ENCODE measurements around the gene XIRP1. TPM values are rescaled to one million over a fixed set of nuclear protein-coding genes. Genes with fewer than 3 reads are reported as not detected.

Gene XIRP1
- total and polyA plus RNA-seq, 2 of the 13 experiments (the other 11 are each of a cell fraction or from before 2014, with no cell fraction given) = not detected

DNA sequence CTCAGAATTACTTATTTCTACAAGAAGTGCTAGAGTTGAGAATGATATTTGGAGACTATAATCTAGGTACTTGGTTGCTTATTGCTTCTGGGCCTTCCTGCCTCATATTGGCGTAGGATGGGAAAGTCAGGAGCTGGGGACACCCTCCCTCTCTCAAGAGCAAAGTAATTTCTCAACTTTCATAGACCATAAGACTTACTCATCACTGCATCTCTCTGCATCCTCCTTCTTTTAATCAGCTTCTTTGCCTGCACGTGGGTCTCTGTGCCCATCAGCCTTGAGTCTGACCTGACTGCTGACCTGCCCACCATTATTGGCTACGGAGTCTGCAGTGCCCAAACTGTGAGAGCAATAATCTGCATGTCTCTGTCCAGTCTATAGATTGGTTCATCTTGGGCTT, 27.3 kb upstream of the XIRP1 start:
- Histone ChIP-seq H4K20me1 (ENCODE audit: insufficient read depth, low read length) (no peaks in the 10 kb centered on the region), H3K4me3 (replicated peaks in 1 of 3; ENCODE audit: insufficient read depth in 1 of 3, low read depth in 2 of 3, low read length in 3 of 3) (no peak overlapping the region), H3K4me2 (ENCODE audit: low read depth, low read length) (no peak overlapping the region), H3K79me2 (ENCODE audit: insufficient read depth, low read length) (no peaks in the 10 kb centered on the region), H3K4me1 (ENCODE audit: insufficient read depth, low read length) (no peaks in the 10 kb centered on the region), H3K36me3 (replicated peaks in 1 of 2; ENCODE audit: control insufficient read depth in 1 of 2, insufficient read depth in 2 of 2, low read length in 2 of 2) (no peaks in the 10 kb centered on the region), H3K9ac (ENCODE audit: insufficient read depth, low read depth, low read length) (no peak overlapping the region), H3K9me3 (ENCODE audit: low read length) (no peaks in the 10 kb centered on the region), H3K27ac (ENCODE audit: extremely low read length, insufficient read depth, low read length) (no peak overlapping the region), H2AFZ (ENCODE audit: low read length) (no peak overlapping the region), H3K27me3 (ENCODE audit: control insufficient read depth in 1 of 2, insufficient read depth in 2 of 2, low read length in 2 of 2) (no peaks in the 10 kb centered on the region; a peak in 1 of 5 replicates)
- DNase-seq (ENCODE audit: low spot score) (no peak), ATAC-seq (no peak), FAIRE-seq (no peak)
- intact Hi-C loops (cut with micrococcal nuclease; ENCODE audit: unreplicated experiment) = no loop called here
- WGBS (ENCODE audit: low lambda C conversion rate) = 3% methylated on average over 3 of the region's 3 CpGs
- POLR2A ChIA-PET = no interaction called here
- in situ Hi-C loops (cut with HindIII; ENCODE audit: extremely low pct_ligation_motif_present, low pct_unique_long_range_greater_than_20kb) = no loop called here
- CTCF ChIA-PET (ENCODE audit: low intra/inter-chr PET ratio, low total read pairs) = no interaction called here
- no TSS peak for BruUV-seq (replicated peaks)
- TF ChIP-seq ZFP62 (CRISPR knock-in tag; IDR thresholded peaks at IDR 0.05) = no peak
- TF ChIP-seq NPAS2 (CRISPR knock-in tag; IDR thresholded peaks at IDR 0.05; ENCODE audit: borderline replicate concordance) = no peak
- TF ChIP-seq, protein P1, sequence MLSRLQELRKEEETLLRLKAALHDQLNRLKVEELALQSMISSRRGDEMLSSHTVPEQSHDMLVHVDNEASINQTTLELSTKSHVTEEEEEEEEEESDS (CRISPR knock-in tag; IDR thresholded peaks at IDR 0.05; ENCODE audit: borderline replicate concordance) = no peak
- TF ChIP-seq, protein P2, sequence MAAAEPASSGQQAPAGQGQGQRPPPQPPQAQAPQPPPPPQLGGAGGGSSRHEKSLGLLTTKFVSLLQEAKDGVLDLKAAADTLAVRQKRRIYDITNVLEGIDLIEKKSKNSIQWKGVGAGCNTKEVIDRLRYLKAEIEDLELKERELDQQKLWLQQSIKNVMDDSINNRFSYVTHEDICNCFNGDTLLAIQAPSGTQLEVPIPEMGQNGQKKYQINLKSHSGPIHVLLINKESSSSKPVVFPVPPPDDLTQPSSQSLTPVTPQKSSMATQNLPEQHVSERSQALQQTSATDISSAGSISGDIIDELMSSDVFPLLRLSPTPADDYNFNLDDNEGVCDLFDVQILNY (CRISPR knock-in tag; conservative IDR thresholded peaks at IDR 0.05) = no peak
- no peak for TF ChIP-seq ATF7 (IDR thresholded peaks at IDR 0.05)
- no peak for TF ChIP-seq ATF7 (CRISPR knock-in tag; IDR thresholded peaks at IDR 0.05)
- TF ChIP-seq FOXM1 (CRISPR knock-in tag; IDR thresholded peaks at IDR 0.05) = no peak
- TF ChIP-seq HDAC6 (IDR thresholded peaks at IDR 0.05; ENCODE audit: low read depth, low read length) = no peak
- TF ChIP-seq NFIB (CRISPR knock-in tag; IDR thresholded peaks at IDR 0.05; ENCODE audit: borderline replicate concordance) = no peak
- TF ChIP-seq NR2F1 (CRISPR knock-in tag; IDR thresholded peaks at IDR 0.05) = no peak
- TF ChIP-seq, protein P3, sequence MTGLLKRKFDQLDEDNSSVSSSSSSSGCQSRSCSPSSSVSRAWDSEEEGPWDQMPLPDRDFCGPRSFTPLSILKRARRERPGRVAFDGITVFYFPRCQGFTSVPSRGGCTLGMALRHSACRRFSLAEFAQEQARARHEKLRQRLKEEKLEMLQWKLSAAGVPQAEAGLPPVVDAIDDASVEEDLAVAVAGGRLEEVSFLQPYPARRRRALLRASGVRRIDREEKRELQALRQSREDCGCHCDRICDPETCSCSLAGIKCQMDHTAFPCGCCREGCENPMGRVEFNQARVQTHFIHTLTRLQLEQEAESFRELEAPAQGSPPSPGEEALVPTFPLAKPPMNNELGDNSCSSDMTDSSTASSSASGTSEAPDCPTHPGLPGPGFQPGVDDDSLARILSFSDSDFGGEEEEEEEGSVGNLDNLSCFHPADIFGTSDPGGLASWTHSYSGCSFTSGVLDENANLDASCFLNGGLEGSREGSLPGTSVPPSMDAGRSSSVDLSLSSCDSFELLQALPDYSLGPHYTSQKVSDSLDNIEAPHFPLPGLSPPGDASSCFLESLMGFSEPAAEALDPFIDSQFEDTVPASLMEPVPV (CRISPR knock-in tag; IDR thresholded peaks at IDR 0.05) = no peak
- TF ChIP-seq, protein P4, sequence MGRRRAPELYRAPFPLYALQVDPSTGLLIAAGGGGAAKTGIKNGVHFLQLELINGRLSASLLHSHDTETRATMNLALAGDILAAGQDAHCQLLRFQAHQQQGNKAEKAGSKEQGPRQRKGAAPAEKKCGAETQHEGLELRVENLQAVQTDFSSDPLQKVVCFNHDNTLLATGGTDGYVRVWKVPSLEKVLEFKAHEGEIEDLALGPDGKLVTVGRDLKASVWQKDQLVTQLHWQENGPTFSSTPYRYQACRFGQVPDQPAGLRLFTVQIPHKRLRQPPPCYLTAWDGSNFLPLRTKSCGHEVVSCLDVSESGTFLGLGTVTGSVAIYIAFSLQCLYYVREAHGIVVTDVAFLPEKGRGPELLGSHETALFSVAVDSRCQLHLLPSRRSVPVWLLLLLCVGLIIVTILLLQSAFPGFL (CRISPR knock-in tag; IDR thresholded peaks at IDR 0.05) = no peak
- TF ChIP-seq ZSCAN21 (CRISPR knock-in tag; IDR thresholded peaks at IDR 0.05; ENCODE audit: borderline replicate concordance) = no peak
- no peak for TF ChIP-seq SALL1 (CRISPR knock-in tag; IDR thresholded peaks at IDR 0.05)
- TF ChIP-seq, protein P5, sequence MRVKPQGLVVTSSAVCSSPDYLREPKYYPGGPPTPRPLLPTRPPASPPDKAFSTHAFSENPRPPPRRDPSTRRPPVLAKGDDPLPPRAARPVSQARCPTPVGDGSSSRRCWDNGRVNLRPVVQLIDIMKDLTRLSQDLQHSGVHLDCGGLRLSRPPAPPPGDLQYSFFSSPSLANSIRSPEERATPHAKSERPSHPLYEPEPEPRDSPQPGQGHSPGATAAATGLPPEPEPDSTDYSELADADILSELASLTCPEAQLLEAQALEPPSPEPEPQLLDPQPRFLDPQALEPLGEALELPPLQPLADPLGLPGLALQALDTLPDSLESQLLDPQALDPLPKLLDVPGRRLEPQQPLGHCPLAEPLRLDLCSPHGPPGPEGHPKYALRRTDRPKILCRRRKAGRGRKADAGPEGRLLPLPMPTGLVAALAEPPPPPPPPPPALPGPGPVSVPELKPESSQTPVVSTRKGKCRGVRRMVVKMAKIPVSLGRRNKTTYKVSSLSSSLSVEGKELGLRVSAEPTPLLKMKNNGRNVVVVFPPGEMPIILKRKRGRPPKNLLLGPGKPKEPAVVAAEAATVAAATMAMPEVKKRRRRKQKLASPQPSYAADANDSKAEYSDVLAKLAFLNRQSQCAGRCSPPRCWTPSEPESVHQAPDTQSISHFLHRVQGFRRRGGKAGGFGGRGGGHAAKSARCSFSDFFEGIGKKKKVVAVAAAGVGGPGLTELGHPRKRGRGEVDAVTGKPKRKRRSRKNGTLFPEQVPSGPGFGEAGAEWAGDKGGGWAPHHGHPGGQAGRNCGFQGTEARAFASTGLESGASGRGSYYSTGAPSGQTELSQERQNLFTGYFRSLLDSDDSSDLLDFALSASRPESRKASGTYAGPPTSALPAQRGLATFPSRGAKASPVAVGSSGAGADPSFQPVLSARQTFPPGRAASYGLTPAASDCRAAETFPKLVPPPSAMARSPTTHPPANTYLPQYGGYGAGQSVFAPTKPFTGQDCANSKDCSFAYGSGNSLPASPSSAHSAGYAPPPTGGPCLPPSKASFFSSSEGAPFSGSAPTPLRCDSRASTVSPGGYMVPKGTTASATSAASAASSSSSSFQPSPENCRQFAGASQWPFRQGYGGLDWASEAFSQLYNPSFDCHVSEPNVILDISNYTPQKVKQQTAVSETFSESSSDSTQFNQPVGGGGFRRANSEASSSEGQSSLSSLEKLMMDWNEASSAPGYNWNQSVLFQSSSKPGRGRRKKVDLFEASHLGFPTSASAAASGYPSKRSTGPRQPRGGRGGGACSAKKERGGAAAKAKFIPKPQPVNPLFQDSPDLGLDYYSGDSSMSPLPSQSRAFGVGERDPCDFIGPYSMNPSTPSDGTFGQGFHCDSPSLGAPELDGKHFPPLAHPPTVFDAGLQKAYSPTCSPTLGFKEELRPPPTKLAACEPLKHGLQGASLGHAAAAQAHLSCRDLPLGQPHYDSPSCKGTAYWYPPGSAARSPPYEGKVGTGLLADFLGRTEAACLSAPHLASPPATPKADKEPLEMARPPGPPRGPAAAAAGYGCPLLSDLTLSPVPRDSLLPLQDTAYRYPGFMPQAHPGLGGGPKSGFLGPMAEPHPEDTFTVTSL (CRISPR knock-in tag; IDR thresholded peaks at IDR 0.05; ENCODE audit: borderline replicate concordance) = no peak
- no peak for TF ChIP-seq ZSCAN25 (CRISPR knock-in tag; IDR thresholded peaks at IDR 0.05)
